CD8-positive, alpha-beta memory T cell (primary cell): ENCODE measurements around the gene TMCC1. TPM values are rescaled to one million over a fixed set of nuclear protein-coding genes. Genes with fewer than 3 reads are reported as not detected.
A peak's percentile ranks its signal among the peaks of the same experiment; 100 is the strongest.
"Not testable (repeated sequence)": the region's sequence is repeated elsewhere in the genome, so short reads cannot be mapped to it uniquely, and the experiment has no call there.

Experiments
- CTCF ChIA-PET: fragments of 350-600 bp; sonication (Branson Sonifier 250); formaldehyde crosslinking; loops from one replicate; lab custom pipeline; 2021; ENCODE audit warnings: antibody characterized with exemption; lab: Charles Lee
- POLR2A ChIA-PET: fragments of 350-600 bp; sonication (Branson Sonifier 250); formaldehyde crosslinking; loops from one replicate; lab custom pipeline; 2021; ENCODE audit warnings: antibody characterized with exemption; lab: Charles Lee
- DNase-seq, 5 donors: peaks; one replicate each; pipeline versions ENCODE4 v3.0.0 to v3.0.0-alpha.2; 2020 to 2022; ENCODE audit warnings: mixed read lengths in 1 of 5
- H3K27ac ChIP-seq: one replicate; pipeline ENCODE4 v1.7.0; 2013; ENCODE audit warnings: low read depth, mild to moderate bottlenecking, low read length, moderate library complexity
- H3K27me3 ChIP-seq: 2 replicates; pipeline ENCODE4 v1.7.0; 2013; ENCODE audit warnings: low read length, mild to moderate bottlenecking; ENCODE audit not compliant: insufficient read depth, poor library complexity, severe bottlenecking
- H3K36me3 ChIP-seq: 2 replicates; pipeline ENCODE4 v1.7.0; 2013; ENCODE audit warnings: mild to moderate bottlenecking, low read length, moderate library complexity; ENCODE audit not compliant: insufficient read depth
- H3K4me1 ChIP-seq: 2 replicates; pipeline ENCODE4 v1.7.0; 2013; ENCODE audit warnings: mild to moderate bottlenecking, low read length, moderate library complexity; ENCODE audit not compliant: insufficient read depth
- H3K4me3 ChIP-seq: 2 replicates; pipeline ENCODE4 v1.7.0; 2013; ENCODE audit warnings: mild to moderate bottlenecking, low read length
- H3K9me3 ChIP-seq: 2 replicates; pipeline ENCODE4 v1.7.0; 2013; ENCODE audit warnings: mild to moderate bottlenecking, low read length
- H3K27ac Mint-ChIP-seq, 8 donors: one replicate each; pipeline ENCODE4 v1.8.0; 2020 to 2021; ENCODE audit warnings: mixed read lengths in 8 of 8, mild to moderate bottlenecking in 6 of 8, inconsistent platforms in 3 of 8, moderate library complexity in 3 of 8
- H3K27me3 Mint-ChIP-seq, 2 donors: one replicate each; pipeline ENCODE4 v1.8.0; 2020 to 2021; ENCODE audit warnings: mixed read lengths in 2 of 2, mild to moderate bottlenecking in 1 of 2, moderate library complexity in 1 of 2
- H3K36me3 Mint-ChIP-seq, 3 donors: one replicate each; pipeline ENCODE4 v1.8.0; 2020 to 2021; ENCODE audit warnings: mixed read lengths in 3 of 3, inconsistent platforms in 1 of 3, mild to moderate bottlenecking in 1 of 3
- H3K4me1 Mint-ChIP-seq, 3 donors: one replicate each; pipeline ENCODE4 v1.8.0; 2020 to 2021; ENCODE audit warnings: mixed read lengths in 3 of 3, inconsistent platforms in 1 of 3, mild to moderate bottlenecking in 1 of 3
- H3K4me3 Mint-ChIP-seq, 7 donors: one replicate each; pipeline ENCODE4 v1.8.0; 2020 to 2021; ENCODE audit warnings: mixed read lengths in 7 of 7, mild to moderate bottlenecking in 6 of 7, moderate library complexity in 4 of 7, inconsistent platforms in 2 of 7
- H3K9me3 Mint-ChIP-seq, 5 donors: one replicate each; pipeline ENCODE4 v1.8.0; 2020 to 2022; ENCODE audit warnings: mixed read lengths in 5 of 5, mild to moderate bottlenecking in 3 of 5, moderate library complexity in 2 of 5, inconsistent platforms in 1 of 5
- polyA plus RNA-seq: library from polyadenylated mRNA; unstranded; fragments of 300-500 nt; fragmentation: Illumina TruSeq; gene quantifications from one replicate; pipeline ENCODE4 v1.2.3, GENCODE V29; 2021
- total RNA-seq, 2 experiments: library from RNA; stranded (reverse); gene quantifications; one replicate each; pipeline ENCODE4 v1.2.3, GENCODE V29; 2021

The TMCC1 gene
- total and polyA plus RNA-seq, 3 experiments from 2014 or later, result 5.6 to 18.6 (median 16.0) TPM

- H3K27ac ChIP-seq, result no peak overlapping the region
- Mint-ChIP-seq H3K27me3 (no peaks in the 10 kb centered on the region), H3K4me1 (peaks cover 2 to 15% (median 15%) of the 10 kb centered on the region in 3 donors), H3K4me3 (no peak overlapping the region), H3K9me3 (no peaks in the 10 kb centered on the region), H3K36me3 (peaks cover 3 to 6% (median 5%) of the 10 kb centered on the region in 3 donors), H3K27ac (no peak overlapping the region)
- no peaks in the 10 kb centered on the region for H3K36me3 ChIP-seq
- H3K27me3 ChIP-seq, result no peaks in the 10 kb centered on the region
- H3K9me3 ChIP-seq, result no peaks in the 10 kb centered on the region
- no peak overlapping the region for H3K4me3 ChIP-seq
- H3K4me1 ChIP-seq, result no peaks in the 10 kb centered on the region
- ChIA-PET POLR2A (interaction anchor here (0.7 kb wide), 1 partner anchor 317 kb away, joined by 3 read pairs; no protein-coding TSS in a partner anchor), CTCF (no interaction called here)
- DNase-seq, result no peak
Measured at GRCh38 chr3:129769616-129770015, 123.9 kb downstream of the TMCC1 start.

GRCh38 chr3:129768728-129769127 is 124.8 kb downstream of the TMCC1 start:
- CTCF ChIA-PET, result no interaction called here
- Histone ChIP-seq H3K4me3 (no peak overlapping the region), H3K27ac (no peak overlapping the region), H3K36me3 (no peaks in the 10 kb centered on the region), H3K27me3 (no peaks in the 10 kb centered on the region), H3K4me1 (no peaks in the 10 kb centered on the region), H3K9me3 (no peaks in the 10 kb centered on the region)
- H3K4me3 Mint-ChIP-seq, result no peak overlapping the region
- no peaks in the 10 kb centered on the region for H3K9me3 Mint-ChIP-seq
- no peak for DNase-seq
- peaks cover 0 to 6% (median 5%) of the 10 kb centered on the region in 3 donors for H3K36me3 Mint-ChIP-seq
- H3K27me3 Mint-ChIP-seq, result no peaks in the 10 kb centered on the region
- POLR2A ChIA-PET, result no interaction called here
- peak overlapping the region in 1 of 8 donors; percentile 47 for H3K27ac Mint-ChIP-seq
- peaks cover 4 to 19% (median 12%) of the 10 kb centered on the region in 3 donors for H3K4me1 Mint-ChIP-seq

GRCh38 chr3:129766135-129766534 is 127.4 kb downstream of the TMCC1 start:
- H3K4me1 ChIP-seq, result no peaks in the 10 kb centered on the region
- Mint-ChIP-seq H3K9me3 (no peaks in the 10 kb centered on the region), H3K36me3 (peaks cover 0 to 3% (median 1%) of the 10 kb centered on the region in 3 donors), H3K27me3 (no peaks in the 10 kb centered on the region), H3K4me3 (no peak overlapping the region), H3K4me1 (peaks cover 6 to 10% (median 8%) of the 10 kb centered on the region in 3 donors), H3K27ac (no peak overlapping the region)
- no peak overlapping the region for H3K4me3 ChIP-seq
- no peaks in the 10 kb centered on the region for H3K9me3 ChIP-seq
- no peak for DNase-seq
- H3K27me3 ChIP-seq, result no peaks in the 10 kb centered on the region
- H3K27ac ChIP-seq, result no peak overlapping the region
- ChIA-PET CTCF (no interaction called here), POLR2A (no interaction called here)
- no peaks in the 10 kb centered on the region for H3K36me3 ChIP-seq

GRCh38 chr3:129764090-129764489 is 129.4 kb downstream of the TMCC1 start:
- Histone ChIP-seq H3K27ac (no peak overlapping the region), H3K36me3 (no peaks in the 10 kb centered on the region), H3K9me3 (no peaks in the 10 kb centered on the region), H3K4me3 (no peak overlapping the region), H3K27me3 (no peaks in the 10 kb centered on the region), H3K4me1 (no peaks in the 10 kb centered on the region)
- Mint-ChIP-seq H3K27ac (no peak overlapping the region), H3K27me3 (no peaks in the 10 kb centered on the region), H3K4me3 (no peak overlapping the region), H3K36me3 (peaks cover 0 to 2% (median 0%) of the 10 kb centered on the region in 3 donors), H3K4me1 (peaks cover 6 to 8% (median 7%) of the 10 kb centered on the region in 3 donors), H3K9me3 (no peaks in the 10 kb centered on the region)
- POLR2A ChIA-PET, result interaction anchor here (0.7 kb wide), 1 partner anchor 285 kb away, joined by 4 read pairs; no protein-coding TSS in a partner anchor
- CTCF ChIA-PET, result no interaction called here
- no peak for DNase-seq

- Mint-ChIP-seq H3K27me3 (no peaks in the 10 kb centered on the region), H3K9me3 (peaks cover 0 to 4% (median under 1%) of the 10 kb centered on the region in 5 donors), H3K36me3 (peaks cover 2 to 12% (median 7%) of the 10 kb centered on the region in 3 donors), H3K27ac (no peak overlapping the region), H3K4me1 (peaks cover 0 to 9% (median 8%) of the 10 kb centered on the region in 3 donors), H3K4me3 (no peak overlapping the region)
- Histone ChIP-seq H3K27me3 (no peaks in the 10 kb centered on the region), H3K4me1 (no peaks in the 10 kb centered on the region), H3K36me3 (no peaks in the 10 kb centered on the region), H3K4me3 (no peak overlapping the region), H3K27ac (no peak overlapping the region), H3K9me3 (no peaks in the 10 kb centered on the region)
- DNase-seq, result no peak
- ChIA-PET CTCF (no interaction called here), POLR2A (no interaction called here)
Measured at GRCh38 chr3:129758785-129759320, 134.7 kb downstream of the TMCC1 start.

GRCh38 chr3:129758306-129758705 is 135.2 kb downstream of the TMCC1 start:
- Histone ChIP-seq H3K36me3 (no peaks in the 10 kb centered on the region), H3K4me1 (no peaks in the 10 kb centered on the region), H3K4me3 (no peak overlapping the region), H3K27me3 (no peaks in the 10 kb centered on the region), H3K27ac (no peak overlapping the region), H3K9me3 (no peaks in the 10 kb centered on the region)
- ChIA-PET CTCF (no interaction called here), POLR2A (no interaction called here)
- Mint-ChIP-seq H3K27me3 (no peaks in the 10 kb centered on the region), H3K36me3 (peaks cover 6 to 13% (median 8%) of the 10 kb centered on the region in 3 donors), H3K9me3 (peaks cover 0 to 6% (median 4%) of the 10 kb centered on the region in 5 donors), H3K4me3 (no peak overlapping the region), H3K27ac (no peak overlapping the region), H3K4me1 (peaks cover 0 to 9% (median 8%) of the 10 kb centered on the region in 3 donors)
- no peak for DNase-seq

- peaks cover 7 to 13% (median 8%) of the 10 kb centered on the region in 5 donors for H3K9me3 Mint-ChIP-seq
- Histone ChIP-seq H3K36me3 (no peaks in the 10 kb centered on the region), H3K27me3 (no peaks in the 10 kb centered on the region), H3K27ac (no peak overlapping the region), H3K9me3 (no peaks in the 10 kb centered on the region), H3K4me1 (no peaks in the 10 kb centered on the region), H3K4me3 (no peak overlapping the region)
- CTCF ChIA-PET, result no interaction called here
- H3K27me3 Mint-ChIP-seq, result no peaks in the 10 kb centered on the region
- DNase-seq, result no peak
- H3K4me1 Mint-ChIP-seq, result peaks cover 0 to 10% (median 9%) of the 10 kb centered on the region in 3 donors
- POLR2A ChIA-PET, result no interaction called here
- peaks cover 10 to 16% (median 14%) of the 10 kb centered on the region in 3 donors for H3K36me3 Mint-ChIP-seq
- H3K27ac Mint-ChIP-seq, result peak overlapping the region in 3 of 8 donors; percentile 1 to 7 (median 4)
- no peak overlapping the region for H3K4me3 Mint-ChIP-seq
Measured at GRCh38 chr3:129756871-129757270, 136.6 kb downstream of the TMCC1 start.

- H3K36me3 ChIP-seq, H3K4me1 Mint-ChIP-seq, H3K4me3 Mint-ChIP-seq, H3K9me3 ChIP-seq, H3K27me3 Mint-ChIP-seq, POLR2A ChIA-PET, DNase-seq, H3K4me3 ChIP-seq, CTCF ChIA-PET, H3K27ac ChIP-seq, H3K27me3 ChIP-seq, H3K4me1 ChIP-seq: not testable (repeated sequence)
- Mint-ChIP-seq H3K27ac (peak overlapping the region in 1 of 8 donors; percentile 38), H3K9me3 (peaks cover 7 to 13% (median 8%) of the 10 kb centered on the region in 5 donors), H3K36me3 (peaks cover 5 to 14% (median 10%) of the 10 kb centered on the region in 3 donors)
Measured at GRCh38 chr3:129751105-129751504, 142.4 kb downstream of the TMCC1 start.
